GM12878 (cell line): ENCODE data around the gene TRABD2B. TPM values are rescaled to one million over a fixed set of nuclear protein-coding genes. Genes with fewer than 3 reads are reported as not detected.

Experiments used
- ATAC-seq: fragments of 200-7000 bp; cut with Tn5 transposase; 3 replicates; pipeline ENCODE4 v1.9.1; 2020; ENCODE audit warnings: mild to moderate bottlenecking, moderate library complexity
- BruUV-seq: library from RNA; stranded (reverse); fragments of 400-500 nt; replicated peaks from 2 replicates; lab custom pipeline; 2021; lab: Mats Ljungman, UMichigan
- CTCF ChIA-PET: fragments of 300-600 bp; sonication (Branson Sonifier 250); formaldehyde crosslinking; extraction: SDS; loops from one replicate; lab custom pipeline; 2021; ENCODE audit warnings: inconsistent platforms; lab: Yijun Ruan, JAX
- POLR2A ChIA-PET: fragments of 350-600 bp; formaldehyde crosslinking; extraction: SDS; loops from one replicate; lab custom pipeline; 2021; ENCODE audit warnings: inconsistent platforms; lab: Charles Lee
- RAD21 ChIA-PET: fragments of 300-600 bp; sonication (Branson Sonifier 250); formaldehyde crosslinking; loops from one replicate; lab custom pipeline; 2023; ENCODE audit warnings: antibody characterized with exemption; ENCODE audit not compliant: unreplicated experiment; lab: Charles Lee
- SMC1A ChIA-PET: fragments of 300-600 bp; sonication (Branson Sonifier 250); formaldehyde crosslinking; loops from one replicate; lab custom pipeline; 2023; ENCODE audit not compliant: unreplicated experiment, uncharacterized antibody; lab: Charles Lee
- DNase-seq: peaks from one replicate; pipeline ENCODE4 v3.0.0-alpha.2; 2011; ENCODE audit warnings: low read depth, low spot score
- FAIRE-seq: peaks from 3 replicates; lab custom pipeline; 2011; peaks lifted over from hg19 to GRCh38; lab: Jason Lieb, UNC
- H2AFZ ChIP-seq: 2 replicates; pipeline ENCODE4 v1.6.0; 2011; ENCODE audit warnings: low read depth, low read length, control low read depth; ENCODE audit not compliant: control insufficient read depth
- H3K27ac ChIP-seq: 2 replicates; pipeline ENCODE4 v1.5.1; 2011; ENCODE audit warnings: control low read depth; ENCODE audit not compliant: control insufficient read depth, insufficient read depth
- H3K27me3 ChIP-seq, 2 experiments: replicated peaks in 1 of 2; 2 replicates each; pipeline versions ENCODE4 v1.6.0 to v1.6.1; 2011; ENCODE audit warnings: low read length in 1 of 2; ENCODE audit not compliant: control insufficient read depth in 2 of 2, insufficient read depth in 2 of 2
- H3K36me3 ChIP-seq, 2 experiments: 2 replicates each; pipeline ENCODE4 v1.5.1; 2011; ENCODE audit warnings: low read length in 1 of 2; ENCODE audit not compliant: control insufficient read depth in 2 of 2, insufficient read depth in 2 of 2
- H3K4me1 ChIP-seq: 2 replicates; pipeline ENCODE4 v1.6.1; 2011; ENCODE audit warnings: mild to moderate bottlenecking, low read length, moderate library complexity, mixed read lengths; ENCODE audit not compliant: control insufficient read depth, insufficient read depth
- H3K4me2 ChIP-seq: 2 replicates; pipeline ENCODE4 v1.6.0; 2011; ENCODE audit warnings: control low read depth; ENCODE audit not compliant: control insufficient read depth, insufficient read depth
- H3K4me3 ChIP-seq: fragments of 200-600 bp; sonication (generic); 2 replicates; pipeline ENCODE4 v1.5.1; 2016
- H3K79me2 ChIP-seq: 2 replicates; pipeline ENCODE4 v1.6.0; 2011; ENCODE audit warnings: low read length; ENCODE audit not compliant: control insufficient read depth, insufficient read depth
- H3K9ac ChIP-seq: 2 replicates; pipeline ENCODE4 v1.8.0; 2011; ENCODE audit warnings: low read length, control low read depth, mixed read lengths; ENCODE audit not compliant: control insufficient read depth, insufficient read depth
- H3K9me3 ChIP-seq: replicated peaks from 3 replicates; pipeline ENCODE4 v1.5.1; 2011; ENCODE audit warnings: mild to moderate bottlenecking, low read length; ENCODE audit not compliant: control insufficient read depth, insufficient read depth
- H4K20me1 ChIP-seq: 2 replicates; pipeline ENCODE4 v1.6.0; 2011; ENCODE audit not compliant: control insufficient read depth, insufficient read depth
- BCL11A ChIP-seq: IDR thresholded peaks from 2 replicates; pipeline ENCODE4 v1.6.1; 2011; ENCODE audit warnings: low read depth, low read length
- CBX5 ChIP-seq: sonication (generic); IDR thresholded peaks from 2 replicates; pipeline ENCODE4 v1.6.1; 2016; ENCODE audit warnings: low read depth, moderate library complexity, mild to moderate bottlenecking, inconsistent platforms
- CREM ChIP-seq: IDR thresholded peaks from 2 replicates; pipeline ENCODE4 v1.6.1; 2014; ENCODE audit warnings: antibody characterized with exemption, low read depth
- CUX1 ChIP-seq: IDR thresholded peaks from 2 replicates; pipeline ENCODE4 v1.6.1; 2012; ENCODE audit warnings: improper control_type of control experiment, low read depth, low read length; ENCODE audit not compliant: insufficient replicate concordance
- JUNB ChIP-seq: IDR thresholded peaks from 2 replicates; pipeline ENCODE4 v1.6.1; 2016; ENCODE audit warnings: antibody characterized with exemption, mild to moderate bottlenecking
- NKRF ChIP-seq: fragments of 450-650 bp; conservative IDR thresholded peaks from 2 replicates; pipeline ENCODE4 v1.6.1; 2017; ENCODE audit warnings: mild to moderate bottlenecking, moderate library complexity
- PRDM15 ChIP-seq: fragments of 450-650 bp; formaldehyde crosslinking; IDR thresholded peaks from 2 replicates; pipeline ENCODE4 v1.4.0; 2020; ENCODE audit warnings: mild to moderate bottlenecking, moderate library complexity
- RAD21 ChIP-seq: IDR thresholded peaks from 2 replicates; pipeline ENCODE4 v1.6.1; 2011; ENCODE audit warnings: mild to moderate bottlenecking, low read depth, low read length, moderate library complexity; ENCODE audit not compliant: insufficient read depth
- RELB ChIP-seq: fragments of 450-650 bp; IDR thresholded peaks from 2 replicates; pipeline ENCODE4 v1.6.1; 2017; ENCODE audit warnings: low read depth, mild to moderate bottlenecking, moderate library complexity
- SP1 ChIP-seq: IDR thresholded peaks from one replicate; pipeline ENCODE4 v1.6.1; 2011; ENCODE audit warnings: low read depth, low read length
- ZNF217 ChIP-seq: fragments of 450-650 bp; IDR thresholded peaks from 2 replicates; pipeline ENCODE4 v1.6.1; 2017; ENCODE audit warnings: antibody characterized with exemption, mild to moderate bottlenecking
- WGBS: methylation state at CpG from one replicate; pipeline ENCODE4 v1.1.6; 2016; ENCODE audit warnings: low lambda C conversion rate; ENCODE audit not compliant: insufficient replicate concordance, insufficient coverage; ENCODE audit errors: missing lambda C conversion rate; 5-methylcytosine and 5-hydroxymethylcytosine counted together
- in situ Hi-C: fragments of 300-500 bp; cut with MboI; formaldehyde crosslinking; loops from 9 replicates; pipeline ENCODE4 v1.14.3; 2018; ENCODE audit warnings: mixed read lengths
- intact Hi-C: fragments of 100-400 bp; cut with micrococcal nuclease; formaldehyde crosslinking; loops from one replicate; pipeline ENCODE4 v1.14.2; 2022; ENCODE audit not compliant: unreplicated experiment
- polyA plus RNA-seq, 11 experiments: library from polyadenylated mRNA; depleted of rRNA in 4 of 11; unstranded in 6 of 11; stranded (reverse) in 5 of 11; fragments of >200 nt; fragmentation: Nextera tagmentation in 4 of 11; fragmentation: Illumina TruSeq in 1 of 11; extraction: Ambion mirVana in 4 of 11; extraction: Trizol in 1 of 11; gene quantifications; 1 replicate in 1 of 11; 2 replicates in 10 of 11; pipeline versions ENCODE4 v1.2.1 to v1.2.3, GENCODE V29; 2011 to 2016; ENCODE audit warnings: inconsistent platforms in 2 of 11, missing spikeins in 2 of 11, low read depth in 1 of 11
- total RNA-seq, 4 experiments: library from RNA; depleted of rRNA in 3 of 4; stranded (reverse); fragments of >200 nt in 3 of 4; fragmentation: Illumina TruSeq in 1 of 4; extraction: Trizol in 1 of 4; gene quantifications; 2 replicates each; pipeline versions ENCODE4 v1.2.1 to v1.2.3, GENCODE V29; 2013 to 2021

TRABD2B gene
- total and polyA plus RNA-seq, 10 of the 15 experiments (the other 5 are each of a cell fraction or from before 2014, with no cell fraction given): not detected

- Histone ChIP-seq H3K36me3 (no peaks in the 10 kb centered on the region), H3K27me3 (peaks cover 0 to 5% of the 10 kb centered on the region in 2 experiments; a peak in 2 of 4 replicates), H3K9me3 (no peaks in the 10 kb centered on the region), H3K9ac (no peak overlapping the region), H2AFZ (no peak overlapping the region), H3K27ac (no peak overlapping the region), H3K4me1 (no peaks in the 10 kb centered on the region), H3K4me2 (no peak overlapping the region), H4K20me1 (no peaks in the 10 kb centered on the region; the same call in 1 of the 2 replicates), H3K79me2 (no peaks in the 10 kb centered on the region), H3K4me3 (no peak overlapping the region)
- no TSS peak for BruUV-seq
- 14% methylated on average over 4 of the region's 4 CpGs for WGBS
- RAD21 ChIA-PET: no interaction called here
- DNase-seq (no peak), ATAC-seq (no peak), FAIRE-seq (no peak)
- in situ Hi-C loops: no loop called here
- SMC1A ChIA-PET: no interaction called here
- intact Hi-C loops: no loop called here
- CTCF ChIA-PET: no interaction called here
- POLR2A ChIA-PET: no interaction called here
- TF ChIP-seq BCL11A: no peak
- TF ChIP-seq PRDM15 (CRISPR knock-in tag): no peak
- TF ChIP-seq ZNF217: no peak
- no peak for TF ChIP-seq RELB
- TF ChIP-seq JUNB: no peak
- no peak for TF ChIP-seq CREM
- no peak for TF ChIP-seq CUX1
- TF ChIP-seq NKRF: no peak
- no peak for TF ChIP-seq RAD21
- TF ChIP-seq CBX5: no peak
- TF ChIP-seq SP1: no peak
Observed at GRCh38 chr1:47893412-47893811, 103.8 kb downstream of the TRABD2B start.
